ENCODE data around the gene OCRL. TPM values are rescaled to one million over a fixed set of nuclear protein-coding genes. Genes with fewer than 3 reads are reported as not detected.
A peak's percentile ranks its signal among the peaks of the same experiment; 100 is the strongest.
"Not testable (repeated sequence)": the region's sequence is repeated elsewhere in the genome, so short reads cannot be mapped to it uniquely, and the experiment has no call there.

Gene OCRL
- polyA plus RNA-seq, 1 donor = 23.6 TPM

GRCh38 chrX:129531132-129531531 lies 8.9 kb upstream of the OCRL start:
- H3K27ac ChIP-seq (ENCODE audit: low read length) = no peak overlapping the region
- no peak overlapping the region for H3K4me3 ChIP-seq (ENCODE audit: low read length)
- no peak for DNase-seq
- no CpG with 5 or more reads among the region's 1 CpG for WGBS (ENCODE audit: insufficient coverage, low lambda C conversion rate)
- H3K36me3 ChIP-seq (ENCODE audit: control insufficient read depth, insufficient read depth, low read length) = no peaks in the 10 kb centered on the region
- no peaks in the 10 kb centered on the region for H3K9me3 ChIP-seq (ENCODE audit: control insufficient read depth, low read depth, low read length)
- no peaks in the 10 kb centered on the region for H3K27me3 ChIP-seq (ENCODE audit: control insufficient read depth, insufficient read depth, low read length)
- no peaks in the 10 kb centered on the region for H3K4me1 ChIP-seq (ENCODE audit: control insufficient read depth, insufficient read depth, low read length)

GRCh38 chrX:129534816-129535578 lies 5.1 kb upstream of the OCRL start:
- no peak overlapping the region for H3K27ac ChIP-seq (ENCODE audit: low read length)
- H3K27me3 ChIP-seq (ENCODE audit: control insufficient read depth, insufficient read depth, low read length) = no peaks in the 10 kb centered on the region
- no CpG with 5 or more reads among the region's 4 CpGs for WGBS (ENCODE audit: insufficient coverage, low lambda C conversion rate)
- no peaks in the 10 kb centered on the region for H3K9me3 ChIP-seq (ENCODE audit: control insufficient read depth, low read depth, low read length)
- H3K4me1 ChIP-seq (ENCODE audit: control insufficient read depth, insufficient read depth, low read length) = peaks cover 3% of the 10 kb centered on the region
- DNase-seq = no peak
- H3K4me3 ChIP-seq (ENCODE audit: low read length) = no peak overlapping the region
- H3K36me3 ChIP-seq (ENCODE audit: control insufficient read depth, insufficient read depth, low read length) = no peaks in the 10 kb centered on the region

GRCh38 chrX:129540722-129541184 lies 694 bp downstream of the OCRL start:
- Histone ChIP-seq H3K4me3 (ENCODE audit: low read length) (peak overlapping the region; percentile 62), H3K9me3 (ENCODE audit: control insufficient read depth, low read depth, low read length) (no peaks in the 10 kb centered on the region), H3K27me3 (ENCODE audit: control insufficient read depth, insufficient read depth, low read length) (no peaks in the 10 kb centered on the region), H3K4me1 (ENCODE audit: control insufficient read depth, insufficient read depth, low read length) (peaks cover 10% of the 10 kb centered on the region), H3K27ac (ENCODE audit: low read length) (peak overlapping the region; percentile 75), H3K36me3 (ENCODE audit: control insufficient read depth, insufficient read depth, low read length) (peaks cover 3% of the 10 kb centered on the region)
- WGBS (ENCODE audit: insufficient coverage, low lambda C conversion rate) = no CpG with 5 or more reads among the region's 14 CpGs
- DNase-seq = peak; percentile 57 to 78

GRCh38 chrX:129544780-129545179 lies 4.7 kb downstream of the OCRL start:
- no CpG with 5 or more reads among the region's 2 CpGs for WGBS (ENCODE audit: insufficient coverage, low lambda C conversion rate)
- Histone ChIP-seq H3K9me3 (ENCODE audit: control insufficient read depth, low read depth, low read length) (no peaks in the 10 kb centered on the region), H3K4me3 (ENCODE audit: low read length) (no peak overlapping the region), H3K4me1 (ENCODE audit: control insufficient read depth, insufficient read depth, low read length) (peaks cover 7% of the 10 kb centered on the region), H3K36me3 (ENCODE audit: control insufficient read depth, insufficient read depth, low read length) (peaks cover 15% of the 10 kb centered on the region), H3K27ac (ENCODE audit: low read length) (no peak overlapping the region), H3K27me3 (ENCODE audit: control insufficient read depth, insufficient read depth, low read length) (no peaks in the 10 kb centered on the region)
- DNase-seq = no peak

GRCh38 chrX:129545408-129545807 lies 5.3 kb downstream of the OCRL start:
- no CpG with 5 or more reads among the region's 1 CpG for WGBS (ENCODE audit: insufficient coverage, low lambda C conversion rate)
- Histone ChIP-seq H3K4me3 (ENCODE audit: low read length) (no peak overlapping the region), H3K9me3 (ENCODE audit: control insufficient read depth, low read depth, low read length) (no peaks in the 10 kb centered on the region), H3K27ac (ENCODE audit: low read length) (no peak overlapping the region), H3K27me3 (ENCODE audit: control insufficient read depth, insufficient read depth, low read length) (no peaks in the 10 kb centered on the region), H3K36me3 (ENCODE audit: control insufficient read depth, insufficient read depth, low read length) (peaks cover 15% of the 10 kb centered on the region), H3K4me1 (ENCODE audit: control insufficient read depth, insufficient read depth, low read length) (peaks cover 7% of the 10 kb centered on the region)
- peak in 1 of 2 donors; percentile 11 for DNase-seq

GRCh38 chrX:129549124-129549523 lies 9.1 kb downstream of the OCRL start:
- WGBS (ENCODE audit: insufficient coverage, low lambda C conversion rate) = no CpG with 5 or more reads among the region's 1 CpG
- no peak overlapping the region for H3K4me3 ChIP-seq (ENCODE audit: low read length)
- H3K9me3 ChIP-seq (ENCODE audit: control insufficient read depth, low read depth, low read length) = no peaks in the 10 kb centered on the region
- peaks cover 22% of the 10 kb centered on the region for H3K36me3 ChIP-seq (ENCODE audit: control insufficient read depth, insufficient read depth, low read length)
- H3K4me1 ChIP-seq (ENCODE audit: control insufficient read depth, insufficient read depth, low read length) = no peaks in the 10 kb centered on the region
- no peak overlapping the region for H3K27ac ChIP-seq (ENCODE audit: low read length)
- no peak for DNase-seq
- no peaks in the 10 kb centered on the region for H3K27me3 ChIP-seq (ENCODE audit: control insufficient read depth, insufficient read depth, low read length)

- Histone ChIP-seq H3K27ac (ENCODE audit: low read length) (no peak overlapping the region), H3K27me3 (ENCODE audit: control insufficient read depth, insufficient read depth, low read length) (no peaks in the 10 kb centered on the region), H3K4me3 (ENCODE audit: low read length) (no peak overlapping the region), H3K4me1 (ENCODE audit: control insufficient read depth, insufficient read depth, low read length) (no peaks in the 10 kb centered on the region), H3K36me3 (ENCODE audit: control insufficient read depth, insufficient read depth, low read length) (peaks cover 27% of the 10 kb centered on the region), H3K9me3 (ENCODE audit: control insufficient read depth, low read depth, low read length) (no peaks in the 10 kb centered on the region)
- no peak for DNase-seq
- WGBS (ENCODE audit: insufficient coverage, low lambda C conversion rate) = 100% methylated on average over 1 of the region's 3 CpGs
Measured at GRCh38 chrX:129553619-129554288, 13.7 kb downstream of the OCRL start.

GRCh38 chrX:129554816-129555215 lies 14.8 kb downstream of the OCRL start:
- not testable (repeated sequence) for H3K9me3 ChIP-seq (ENCODE audit: control insufficient read depth, low read depth, low read length); H3K4me1 ChIP-seq (ENCODE audit: control insufficient read depth, insufficient read depth, low read length); H3K27ac ChIP-seq (ENCODE audit: low read length); H3K4me3 ChIP-seq (ENCODE audit: low read length); DNase-seq; H3K27me3 ChIP-seq (ENCODE audit: control insufficient read depth, insufficient read depth, low read length)
- no CpG with 5 or more reads among the region's 8 CpGs for WGBS (ENCODE audit: insufficient coverage, low lambda C conversion rate)
- H3K36me3 ChIP-seq (ENCODE audit: control insufficient read depth, insufficient read depth, low read length) = peaks cover 27% of the 10 kb centered on the region

- peaks cover 29% of the 10 kb centered on the region for H3K36me3 ChIP-seq (ENCODE audit: control insufficient read depth, insufficient read depth, low read length)
- no CpG with 5 or more reads among the region's 5 CpGs for WGBS (ENCODE audit: insufficient coverage, low lambda C conversion rate)
- no peaks in the 10 kb centered on the region for H3K4me1 ChIP-seq (ENCODE audit: control insufficient read depth, insufficient read depth, low read length)
- H3K27me3 ChIP-seq (ENCODE audit: control insufficient read depth, insufficient read depth, low read length) = no peaks in the 10 kb centered on the region
- no peaks in the 10 kb centered on the region for H3K9me3 ChIP-seq (ENCODE audit: control insufficient read depth, low read depth, low read length)
- H3K4me3 ChIP-seq (ENCODE audit: low read length) = no peak overlapping the region
- no peak overlapping the region for H3K27ac ChIP-seq (ENCODE audit: low read length)
- DNase-seq = no peak
Measured at GRCh38 chrX:129556806-129557315, 16.8 kb downstream of the OCRL start.

- H3K4me1 ChIP-seq (ENCODE audit: control insufficient read depth, insufficient read depth, low read length) = no peaks in the 10 kb centered on the region
- peaks cover 32% of the 10 kb centered on the region for H3K36me3 ChIP-seq (ENCODE audit: control insufficient read depth, insufficient read depth, low read length)
- no peaks in the 10 kb centered on the region for H3K9me3 ChIP-seq (ENCODE audit: control insufficient read depth, low read depth, low read length)
- no peaks in the 10 kb centered on the region for H3K27me3 ChIP-seq (ENCODE audit: control insufficient read depth, insufficient read depth, low read length)
- no peak overlapping the region for H3K4me3 ChIP-seq (ENCODE audit: low read length)
- H3K27ac ChIP-seq (ENCODE audit: low read length) = no peak overlapping the region
- DNase-seq = no peak
- no CpG with 5 or more reads among the region's 1 CpG for WGBS (ENCODE audit: insufficient coverage, low lambda C conversion rate)
Measured at GRCh38 chrX:129557844-129558480, 17.9 kb downstream of the OCRL start.

Data from large intestine (tissue), 3 donors.